ENCODE measurements around the gene MAGI3. TPM values are rescaled to one million over a fixed set of nuclear protein-coding genes. Genes with fewer than 3 reads are reported as not detected.

Gene MAGI3
- total and polyA plus RNA-seq, 9 donors, result 5.3 to 20.8 (median 15.4) TPM

DNA sequence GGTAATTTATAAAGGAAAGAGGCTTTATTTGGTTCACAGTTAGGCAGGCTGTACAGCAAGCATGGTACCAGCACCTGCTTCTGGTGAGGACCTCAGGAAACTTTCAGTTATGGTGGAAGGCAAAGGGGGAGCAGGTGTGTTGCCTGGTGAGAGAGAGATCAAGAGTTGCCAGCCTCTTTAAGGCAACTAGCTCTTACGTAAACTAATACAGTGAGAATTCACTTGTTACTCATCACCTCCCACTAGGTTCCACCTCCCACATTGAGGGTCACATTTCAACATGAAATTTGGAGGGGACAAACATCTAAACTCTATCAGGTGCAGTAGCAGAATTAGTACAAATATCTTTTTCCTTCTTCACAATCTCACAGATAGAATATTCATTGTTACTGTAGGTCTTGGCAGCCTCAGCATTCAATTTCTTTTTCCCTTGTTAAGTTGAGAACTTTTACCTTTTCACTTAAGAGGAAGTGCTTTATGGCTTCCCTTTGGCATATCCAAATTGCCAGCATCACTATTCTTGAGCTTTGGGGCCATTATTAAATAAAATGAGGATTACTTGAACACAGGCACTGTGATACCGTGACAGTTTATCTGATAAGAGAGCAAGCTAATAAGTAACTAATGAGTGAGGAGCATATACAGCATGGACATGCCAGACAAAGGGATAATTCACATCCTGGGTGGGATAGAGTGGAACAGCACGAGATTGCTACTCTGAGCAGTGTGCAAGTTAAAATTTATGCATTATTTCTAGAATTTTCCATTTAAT lies 48.4 kb downstream of the MAGI3 start:
- no peak overlapping the region for H3K27ac ChIP-seq
- H3K4me3 ChIP-seq, result no peak overlapping the region
- no peak for DNase-seq
- 90 to 98% (median 98%) methylated on average over 3 of the region's 3 CpGs for WGBS, 3 donors
- no peaks in the 10 kb centered on the region for H3K36me3 ChIP-seq
- intact Hi-C loops (cut with DNase I), result no loop called here
- H3K4me1 ChIP-seq (ENCODE audit: insufficient read depth), result no peaks in the 10 kb centered on the region
- H3K27me3 ChIP-seq, result no peaks in the 10 kb centered on the region
- TF ChIP-seq POLR2A (IDR thresholded peaks at IDR 0.05) (no peak), CTCF (IDR thresholded peaks at IDR 0.05) (no peak), EP300 (IDR thresholded peaks at IDR 0.05) (no peak)
- H3K9me3 ChIP-seq, result no peaks in the 10 kb centered on the region

DNA sequence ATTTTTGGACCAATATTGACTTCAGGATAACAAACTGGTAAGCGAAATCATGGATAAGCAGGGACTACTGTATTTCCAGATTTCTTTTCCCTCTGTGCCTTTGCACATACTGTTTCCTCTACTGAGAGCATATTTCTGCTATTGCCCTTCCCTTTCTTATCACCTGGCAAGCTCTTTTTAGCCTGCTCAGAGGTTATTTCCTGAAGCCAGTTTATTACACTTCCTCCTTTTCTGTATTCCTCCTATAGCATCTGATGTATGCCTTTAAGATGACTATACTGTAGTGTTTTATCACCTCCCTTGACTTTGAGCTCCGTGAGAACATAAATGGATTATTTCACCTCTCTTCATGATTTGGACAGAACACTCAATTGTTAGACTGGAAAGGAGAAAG lies 49.0 kb downstream of the MAGI3 start:
- H3K36me3 ChIP-seq, result no peaks in the 10 kb centered on the region
- TF ChIP-seq CTCF (IDR thresholded peaks at IDR 0.05) (no peak), EP300 (IDR thresholded peaks at IDR 0.05) (no peak), POLR2A (IDR thresholded peaks at IDR 0.05) (no peak)
- no peak overlapping the region for H3K4me3 ChIP-seq
- intact Hi-C loops (cut with DNase I), result no loop called here
- H3K9me3 ChIP-seq, result peaks cover 0 to 3% of the 10 kb centered on the region in 2 donors
- H3K27me3 ChIP-seq, result no peaks in the 10 kb centered on the region
- DNase-seq, result no peak
- H3K27ac ChIP-seq, result no peak overlapping the region
- 88 to 96% (median 95%) methylated on average over 2 of the region's 2 CpGs for WGBS, 3 donors
- H3K4me1 ChIP-seq (ENCODE audit: insufficient read depth), result no peaks in the 10 kb centered on the region

DNA sequence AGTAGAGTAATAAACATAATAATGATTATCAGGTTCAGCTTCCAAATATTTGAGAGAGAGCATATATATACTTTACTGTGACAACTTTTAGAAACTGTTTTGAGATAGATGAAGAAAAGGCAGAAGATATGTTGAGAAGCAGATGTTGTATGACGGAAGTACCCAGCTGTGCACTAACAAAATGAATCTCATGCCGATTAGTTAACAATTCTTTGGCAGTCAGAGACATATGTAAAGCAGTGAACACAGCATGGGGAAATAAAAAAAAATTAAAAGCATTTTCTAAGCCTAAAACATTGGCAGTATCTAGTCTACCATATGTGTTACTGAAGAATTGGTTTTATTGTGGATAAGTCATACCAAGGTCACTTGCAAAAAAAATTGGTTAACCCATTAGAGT lies 51.8 kb downstream of the MAGI3 start:
- TF ChIP-seq CTCF (IDR thresholded peaks at IDR 0.05) (no peak), POLR2A (IDR thresholded peaks at IDR 0.05) (no peak), EP300 (IDR thresholded peaks at IDR 0.05) (no peak)
- no peak for DNase-seq
- Histone ChIP-seq H3K36me3 (no peaks in the 10 kb centered on the region), H3K4me3 (no peak overlapping the region), H3K27me3 (no peaks in the 10 kb centered on the region), H3K27ac (no peak overlapping the region), H3K4me1 (ENCODE audit: insufficient read depth) (no peaks in the 10 kb centered on the region), H3K9me3 (peaks cover 0 to 3% of the 10 kb centered on the region in 2 donors)
- 49 to 63% (median 55%) methylated on average over 2 of the region's 2 CpGs for WGBS, 3 donors
- intact Hi-C loops (cut with DNase I), result no loop called here

GRCh38 chr1:113444857-113445256 lies 54.5 kb downstream of the MAGI3 start:
- Histone ChIP-seq H3K4me3 (no peak overlapping the region), H3K27ac (no peak overlapping the region), H3K36me3 (no peaks in the 10 kb centered on the region), H3K27me3 (no peaks in the 10 kb centered on the region), H3K4me1 (ENCODE audit: insufficient read depth) (no peaks in the 10 kb centered on the region), H3K9me3 (peaks cover 0 to 3% of the 10 kb centered on the region in 2 donors)
- intact Hi-C loops (cut with DNase I), result no loop called here
- TF ChIP-seq POLR2A (IDR thresholded peaks at IDR 0.05), result no peak
- no peak for TF ChIP-seq CTCF (IDR thresholded peaks at IDR 0.05)
- no peak for TF ChIP-seq EP300 (IDR thresholded peaks at IDR 0.05)
- no peak for DNase-seq
